ENCODE measurements around the gene DNAI1.
A peak's percentile ranks its signal among the peaks of the same experiment; 100 is the strongest.
"Not testable (repeated sequence)": the region's sequence is repeated elsewhere in the genome, so short reads cannot be mapped to it uniquely, and the experiment has no call there.

DNAI1 gene

DNA sequence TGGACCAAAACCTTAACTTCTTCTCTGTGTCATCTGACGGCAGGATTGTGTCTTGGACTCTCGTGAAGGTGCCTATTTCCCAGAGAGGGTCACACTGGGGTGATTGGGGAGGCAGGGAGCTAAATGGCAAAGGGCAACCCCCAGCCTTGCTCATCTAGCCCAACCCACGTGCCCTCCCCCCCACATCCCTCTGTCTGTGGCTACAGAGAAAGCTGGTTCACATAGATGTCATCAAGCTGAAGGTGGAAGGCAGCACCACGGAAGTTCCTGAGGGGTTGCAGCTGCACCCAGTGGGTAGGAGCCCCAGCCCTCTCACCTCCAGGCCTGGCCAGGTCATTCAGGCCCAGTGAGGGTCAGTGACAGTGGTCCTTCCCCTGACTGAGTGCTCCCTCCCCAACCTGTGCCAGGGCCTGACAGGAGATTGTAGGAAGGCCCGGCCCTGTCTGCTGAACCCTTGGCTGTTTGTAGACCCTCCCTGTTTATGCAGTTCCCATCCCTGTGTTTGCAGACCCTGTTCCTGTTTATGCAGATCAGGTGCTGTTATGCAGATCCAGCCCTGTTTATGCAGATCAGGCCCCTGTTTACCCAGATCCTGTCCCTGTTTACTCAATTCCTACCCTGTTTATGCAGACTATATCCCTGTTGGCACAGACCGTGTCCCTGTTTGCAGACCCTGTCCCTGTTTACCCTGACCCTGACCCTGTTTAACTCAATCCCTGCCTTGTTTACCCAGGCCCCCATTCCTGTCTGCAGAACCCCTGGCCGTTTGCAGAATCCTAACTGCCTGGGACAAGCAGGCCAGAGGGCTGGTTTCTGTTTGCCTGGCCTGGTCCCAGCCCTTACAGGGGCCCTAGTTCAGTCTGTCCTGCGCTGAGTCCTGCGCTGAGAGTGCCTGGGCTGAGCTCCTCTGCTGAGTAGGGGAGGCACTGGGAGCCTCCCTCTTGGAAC is 53.8 kb downstream of the DNAI1 start:
- DNase-seq (ENCODE audit: low read depth in 2 of 2) = no peak

DNA sequence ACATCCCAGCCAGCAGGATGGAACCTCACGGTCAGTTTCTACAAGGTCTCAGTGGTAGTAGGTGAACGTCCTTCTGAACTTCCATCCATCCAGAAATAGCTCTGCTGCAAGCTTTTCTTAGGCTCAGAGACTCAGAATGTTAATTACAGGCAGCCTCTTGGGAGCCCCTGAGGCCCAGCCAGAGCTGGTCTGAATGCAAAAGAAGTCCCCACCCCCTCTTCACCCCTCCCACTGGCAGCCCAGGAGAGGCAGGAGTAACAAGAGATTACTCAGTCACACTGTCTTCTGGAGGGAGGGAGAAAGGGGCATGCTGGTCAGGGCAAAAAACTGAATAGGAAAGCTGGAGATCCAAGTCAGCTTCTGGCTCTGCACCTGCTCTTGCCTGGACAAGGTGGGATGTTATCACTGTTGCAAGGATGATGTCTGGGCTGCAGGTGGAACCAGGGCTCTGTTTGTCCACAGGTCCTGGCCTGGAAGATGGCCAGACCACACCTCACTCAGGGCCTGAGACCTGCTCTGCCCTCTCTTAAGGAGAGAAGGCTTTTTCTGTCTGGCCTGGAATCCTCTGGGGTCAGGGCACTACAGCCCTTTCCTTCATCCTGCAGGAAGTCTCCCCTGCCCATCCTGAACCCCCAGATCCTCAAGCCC is 55.1 kb downstream of the DNAI1 start:
- DNase-seq (ENCODE audit: low read depth in 2 of 2) = no peak

DNA sequence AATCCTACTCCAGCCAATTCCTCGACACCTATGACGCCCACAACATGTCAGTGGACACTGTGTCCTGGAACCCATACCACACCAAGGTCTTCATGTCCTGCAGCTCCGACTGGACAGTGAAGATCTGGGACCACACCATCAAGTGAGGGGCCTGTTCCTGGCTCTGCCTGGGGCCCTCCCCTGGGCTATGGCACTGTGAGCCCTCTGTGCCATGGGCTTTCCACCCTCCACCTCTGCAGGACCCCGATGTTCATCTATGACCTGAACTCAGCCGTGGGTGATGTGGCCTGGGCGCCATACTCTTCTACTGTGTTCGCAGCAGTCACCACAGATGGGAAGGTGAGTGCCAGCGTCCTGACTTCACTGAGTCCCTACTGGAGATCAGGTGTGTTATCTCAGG is 55.8 kb downstream of the DNAI1 start:
- no peak for DNase-seq (ENCODE audit: low read depth in 2 of 2)

DNA sequence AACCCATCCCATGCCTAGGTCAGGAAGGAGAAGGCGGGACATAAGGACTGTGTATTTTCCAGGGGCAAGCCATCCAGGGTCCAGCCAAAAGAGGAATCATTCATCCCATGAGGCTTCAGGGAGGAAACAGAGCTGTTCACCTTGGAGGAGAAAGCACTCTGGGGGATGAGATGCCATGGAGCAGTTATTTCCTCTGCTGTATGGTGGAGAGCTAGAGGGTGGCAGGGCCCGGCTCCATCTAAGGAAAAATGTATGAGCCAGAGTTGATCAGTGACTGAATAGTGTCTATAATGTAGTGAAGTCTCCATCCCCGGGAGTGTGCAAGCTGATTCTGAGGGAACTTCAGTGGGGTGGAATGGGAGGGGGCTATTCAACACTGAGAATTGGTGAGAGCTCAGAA is 56.2 kb downstream of the DNAI1 start:
- no peak for DNase-seq (ENCODE audit: low read depth in 2 of 2)

DNA sequence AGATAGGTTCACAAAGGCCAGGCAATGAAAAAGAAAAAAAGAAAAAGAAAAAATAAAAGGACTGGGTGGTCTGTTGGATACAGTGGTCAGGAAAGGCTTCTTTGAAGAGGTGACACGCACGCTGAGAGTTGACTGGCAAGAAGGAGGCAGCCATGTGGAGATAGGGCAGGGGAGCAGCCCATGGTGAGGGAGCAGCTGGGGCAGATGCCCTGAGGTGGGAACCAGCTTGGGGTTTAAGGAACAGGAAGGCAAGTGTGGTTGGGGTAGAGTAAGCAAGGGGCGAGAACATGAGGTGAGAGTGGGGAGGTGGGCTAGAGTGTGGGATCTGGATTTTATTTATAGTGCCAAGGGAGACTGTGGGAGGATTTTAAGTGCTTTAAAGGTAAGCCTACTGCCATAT is 57.4 kb downstream of the DNAI1 start:
- no peak for DNase-seq (ENCODE audit: low read depth in 2 of 2)

DNA sequence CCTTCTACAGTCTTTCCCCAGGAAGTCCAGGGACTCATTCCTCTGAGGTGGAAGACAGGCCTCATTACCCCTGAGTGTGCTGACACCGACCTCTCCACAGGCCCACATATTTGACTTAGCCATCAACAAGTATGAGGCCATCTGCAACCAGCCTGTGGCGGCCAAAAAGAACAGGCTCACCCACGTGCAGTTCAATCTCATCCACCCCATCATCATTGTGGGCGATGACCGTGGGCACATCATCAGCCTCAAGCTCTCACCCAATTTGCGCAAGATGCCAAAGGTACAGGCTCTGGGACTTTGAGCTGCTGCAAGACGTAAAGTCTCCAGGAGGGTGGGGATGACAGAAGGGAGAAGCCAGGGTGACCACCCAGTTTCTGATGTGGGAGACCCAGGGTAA is 58.6 kb downstream of the DNAI1 start:
- DNase-seq (ENCODE audit: low read depth in 2 of 2) = no peak

DNA sequence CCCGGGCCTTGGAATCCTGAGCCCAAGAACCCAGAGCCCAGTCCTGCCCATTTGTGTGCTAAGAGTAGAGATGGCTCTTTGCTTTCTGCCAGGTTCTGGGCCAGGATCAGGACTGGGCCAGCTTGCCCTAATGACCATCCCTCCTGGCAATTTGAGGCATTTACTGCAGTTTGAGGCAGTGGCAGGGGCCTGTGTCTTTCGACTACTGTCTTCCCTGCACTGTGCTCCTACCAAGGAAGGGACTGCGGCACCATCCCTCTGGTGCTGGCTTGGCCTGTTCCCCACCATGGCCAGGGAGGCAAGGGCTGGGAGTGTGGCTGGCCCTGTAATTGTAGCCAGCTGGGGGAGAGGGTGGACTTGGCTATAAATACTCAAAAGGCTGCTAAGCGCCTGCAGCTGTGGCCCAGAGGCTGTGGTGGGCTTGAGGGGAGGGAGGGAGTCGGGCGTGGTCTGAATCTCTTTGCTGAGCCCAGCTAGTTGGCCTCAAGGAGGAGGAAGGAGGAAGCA is 59.6 kb downstream of the DNAI1 start:
- DNase-seq (ENCODE audit: low read depth in 2 of 2) = no peak

DNA sequence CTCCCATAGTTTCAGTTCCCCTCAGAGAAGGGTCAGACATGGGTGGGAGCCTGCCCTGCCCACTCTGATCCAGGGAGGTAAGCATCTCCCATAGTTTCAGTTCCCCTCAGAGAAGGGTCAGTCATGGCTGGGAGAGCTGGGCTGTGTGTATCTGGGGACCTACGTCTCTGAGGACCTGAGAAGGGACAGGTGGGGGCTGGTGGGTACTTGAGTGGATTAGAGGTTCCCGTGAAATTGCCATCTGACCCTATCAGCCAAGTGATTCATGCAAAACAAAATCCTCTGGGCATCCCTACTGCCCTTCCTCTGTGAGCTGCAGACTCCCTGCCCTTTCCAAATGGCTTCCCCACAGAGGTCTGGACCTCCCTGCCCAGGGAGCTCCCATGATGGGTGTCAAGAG is 60.3 kb downstream of the DNAI1 start:
- DNase-seq (ENCODE audit: low read depth in 2 of 2) = no peak

DNA sequence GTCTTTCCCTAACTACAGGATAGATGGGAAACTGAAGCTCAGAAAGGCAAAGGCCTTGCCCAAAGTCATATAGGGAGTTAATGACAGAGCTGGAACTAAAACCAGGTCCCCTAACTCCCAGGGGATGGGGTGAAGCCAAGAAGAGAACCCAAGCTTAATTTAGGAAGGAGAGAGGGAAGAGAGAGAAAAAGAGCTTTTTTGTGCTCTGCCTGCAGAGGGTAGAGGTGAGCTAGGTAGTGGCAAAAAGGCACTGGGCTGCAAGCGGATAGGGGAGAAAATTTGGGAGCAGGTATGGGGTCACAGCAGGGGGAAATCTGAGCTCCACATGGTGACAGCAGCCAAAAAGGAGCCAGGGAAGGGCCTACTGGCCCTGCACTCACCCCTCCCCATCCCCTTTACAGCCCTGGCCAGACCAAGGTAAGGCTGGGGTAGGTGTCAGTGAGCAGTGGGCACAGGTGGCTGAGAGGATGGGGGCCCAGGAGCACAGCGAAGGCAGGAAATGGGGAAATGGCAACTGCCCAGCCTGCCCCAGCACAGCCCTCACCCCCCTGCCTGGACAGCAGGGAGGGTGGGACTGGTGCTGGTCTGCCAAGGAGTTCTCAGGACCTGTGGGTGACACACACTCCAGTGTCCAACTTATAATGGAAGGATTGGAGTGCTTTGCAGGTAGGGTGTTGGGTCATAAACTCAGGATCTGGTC is 60.9 kb downstream of the DNAI1 start:
- no peak for DNase-seq (ENCODE audit: low read depth in 2 of 2)

DNA sequence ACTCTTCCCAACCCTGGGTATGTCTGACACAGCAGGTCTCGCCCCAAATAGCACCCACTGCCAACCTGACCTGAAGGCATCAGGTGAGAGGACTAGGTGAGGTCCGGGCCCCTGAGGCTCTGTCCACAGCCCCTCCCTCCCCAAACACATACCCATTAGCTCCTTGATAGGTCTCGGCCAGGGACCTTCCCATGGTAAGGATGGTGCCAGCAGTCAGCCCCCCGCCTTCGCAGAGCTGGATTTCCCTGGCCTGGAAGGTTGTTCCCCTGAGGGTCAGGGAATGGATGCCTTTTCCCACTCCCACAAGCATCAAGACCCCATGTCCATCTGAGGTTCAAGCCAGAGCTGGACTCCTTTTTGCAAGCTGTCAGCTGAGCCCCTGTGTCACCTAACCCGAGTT is 61.5 kb downstream of the DNAI1 start:
- no peak for DNase-seq (ENCODE audit: low read depth in 2 of 2)

DNA sequence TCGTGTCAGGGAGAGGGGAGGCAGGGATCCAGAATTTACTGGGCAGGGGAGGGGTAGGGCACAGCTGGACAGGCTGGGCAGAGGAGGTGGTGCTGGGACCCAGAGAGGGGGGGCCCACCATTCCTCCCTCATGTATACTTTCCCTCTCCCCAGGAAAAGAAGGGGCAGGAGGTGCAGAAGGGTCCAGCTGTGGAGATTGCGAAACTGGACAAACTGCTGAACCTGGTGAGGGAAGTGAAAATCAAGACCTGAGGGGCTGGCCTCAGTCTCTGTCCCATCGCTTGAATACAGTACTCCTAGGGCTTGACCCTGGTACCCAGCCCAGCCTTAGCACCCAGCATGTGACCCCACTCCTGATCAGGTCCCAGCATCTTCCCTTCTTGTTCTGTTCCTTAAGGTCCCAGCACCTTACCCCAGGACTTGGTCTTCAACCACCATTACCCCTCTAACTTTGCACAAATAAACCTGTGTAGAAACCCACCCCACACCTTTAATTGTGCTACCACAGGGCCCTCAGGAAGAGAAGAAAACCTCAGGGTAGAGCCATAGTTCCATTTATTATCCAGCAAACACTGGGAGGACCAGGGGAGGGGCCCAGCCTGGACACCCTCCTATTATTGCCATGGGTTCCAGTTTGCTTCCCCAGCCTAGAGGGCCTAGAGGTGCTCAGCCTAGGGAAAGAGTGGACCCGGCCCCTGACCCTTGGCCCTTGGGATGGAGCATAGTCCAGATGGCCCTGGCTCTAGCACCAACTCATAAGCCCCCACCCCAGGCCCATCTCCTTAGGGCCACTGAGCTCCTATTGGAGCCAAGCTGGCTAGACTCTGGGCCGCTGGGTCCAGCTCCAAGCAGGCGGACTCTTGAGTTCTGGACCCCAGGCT is 62.1 kb downstream of the DNAI1 start:
- no peak for DNase-seq (ENCODE audit: low read depth in 2 of 2)

DNA sequence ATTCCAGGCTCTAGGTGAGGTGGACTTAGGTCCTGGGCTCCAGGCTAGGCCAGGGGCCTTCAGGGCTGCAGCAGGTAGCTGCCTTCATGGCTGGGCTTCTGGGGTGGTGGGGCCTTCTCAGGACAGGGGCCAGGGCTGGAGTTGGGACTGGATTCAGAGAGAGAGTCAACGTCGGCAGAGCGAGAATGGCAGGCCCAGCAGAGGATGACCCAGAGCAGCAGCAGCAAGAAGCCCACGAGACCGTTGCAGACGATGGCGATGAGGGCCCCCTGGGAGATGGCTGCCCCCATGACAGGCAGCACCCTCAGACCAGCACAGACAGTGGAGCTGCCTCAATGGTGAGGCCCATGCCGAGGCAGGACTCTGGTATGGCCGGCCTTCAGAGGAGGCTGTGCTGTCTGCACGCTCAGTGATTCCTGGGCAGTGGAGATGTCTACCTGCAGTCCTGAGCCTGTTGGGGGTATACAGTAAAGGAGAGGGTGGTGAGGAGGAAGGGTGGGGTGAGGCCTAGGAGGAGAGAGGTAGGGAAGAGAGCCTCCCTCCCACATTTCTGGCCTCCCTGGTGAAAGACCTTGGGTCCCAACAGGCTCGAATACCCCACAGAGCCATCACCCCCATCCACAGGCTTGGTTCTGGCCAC is 62.9 kb downstream of the DNAI1 start:
- DNase-seq (ENCODE audit: low read depth in 2 of 2) = no peak

DNA sequence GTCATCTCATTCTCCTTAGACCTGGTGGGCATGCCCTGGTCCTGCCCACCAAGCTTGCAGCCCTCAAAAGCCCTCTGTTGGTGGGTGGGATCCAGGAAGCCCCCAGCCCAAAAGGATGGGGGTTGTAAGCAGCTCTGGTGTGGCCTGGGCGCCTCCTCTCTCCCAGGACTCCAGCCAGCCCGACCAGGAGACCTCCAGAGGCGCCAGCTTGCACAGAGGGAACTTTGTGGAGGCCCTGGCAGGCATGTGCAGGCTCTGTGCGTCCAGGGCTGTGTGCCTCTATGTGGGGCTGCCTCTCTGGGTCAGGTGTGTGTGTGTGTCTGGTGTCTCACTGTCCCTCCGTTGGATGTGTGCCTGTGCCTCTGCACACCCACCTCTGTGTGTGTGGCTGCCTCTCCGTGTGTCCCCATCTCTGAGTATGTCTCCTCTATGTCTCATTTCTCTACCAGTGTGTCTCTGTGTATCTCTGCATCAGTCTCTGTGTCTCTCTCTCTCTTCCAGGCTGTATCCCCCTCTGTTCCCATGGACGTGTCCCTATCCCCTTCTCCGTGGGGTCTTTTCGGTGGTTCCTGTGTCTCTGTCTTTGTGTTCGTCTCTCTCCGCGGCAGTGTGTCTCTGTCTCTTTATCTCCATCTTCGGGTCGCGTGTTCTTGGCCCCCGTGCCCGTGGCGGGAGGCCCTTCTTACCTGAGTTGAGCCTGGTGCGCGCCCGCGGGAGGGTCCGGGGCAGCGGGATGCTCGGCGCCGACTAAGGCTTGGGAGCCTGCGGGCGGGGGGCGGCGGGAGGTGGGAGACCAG is 63.7 kb downstream of the DNAI1 start:
- no peak for DNase-seq (ENCODE audit: low read depth in 2 of 2)

DNA sequence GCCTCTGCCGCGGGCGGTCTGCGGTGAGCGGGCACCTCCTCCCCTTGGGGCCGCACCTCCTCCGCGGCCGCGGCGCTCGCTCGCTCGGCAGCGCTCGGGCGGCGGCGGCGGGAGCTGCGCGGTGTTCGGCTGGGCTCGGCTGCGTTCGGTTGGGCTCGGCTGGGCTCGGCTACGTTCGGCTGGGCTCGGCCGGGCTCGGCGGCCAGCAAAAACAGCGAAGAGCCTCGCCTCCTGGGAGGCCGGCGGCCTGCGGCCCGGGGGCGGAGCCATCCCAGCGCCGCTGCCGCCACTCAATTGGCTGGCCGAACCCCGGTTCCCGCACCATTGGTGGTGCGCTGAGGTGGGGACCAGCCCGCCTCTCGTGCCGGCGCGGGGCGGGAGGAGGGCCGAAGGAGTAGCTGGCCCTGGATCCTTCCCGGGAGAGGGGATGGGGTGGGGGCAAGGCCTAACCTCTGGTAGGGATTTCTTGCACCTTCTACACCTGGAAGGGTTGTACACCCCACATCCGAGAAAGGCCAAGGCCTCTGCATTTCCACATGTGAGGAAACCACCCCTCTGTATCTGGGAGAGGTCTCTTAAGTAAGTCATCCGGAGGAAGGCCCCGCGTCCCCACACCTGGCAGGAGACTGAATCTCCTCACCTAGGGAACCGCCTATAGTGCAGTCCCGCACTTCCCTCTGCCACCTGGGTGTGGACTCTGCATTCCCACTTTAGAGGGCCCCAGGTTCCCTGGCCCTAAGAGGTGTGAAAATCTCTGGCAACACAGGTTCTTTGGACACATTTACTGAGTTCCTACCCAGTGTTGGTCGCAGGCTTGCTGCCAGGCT is 64.6 kb downstream of the DNAI1 start, which contains the start of gene ENHO:
Gene ENHO, minus strand, starts transcription at position 20 of the 827 bp plus-strand sequence. CDS start 1,295 bp downstream, outside the sequence.
- peak; percentile 79 to 83 for DNase-seq (ENCODE audit: low read depth in 2 of 2)

DNA sequence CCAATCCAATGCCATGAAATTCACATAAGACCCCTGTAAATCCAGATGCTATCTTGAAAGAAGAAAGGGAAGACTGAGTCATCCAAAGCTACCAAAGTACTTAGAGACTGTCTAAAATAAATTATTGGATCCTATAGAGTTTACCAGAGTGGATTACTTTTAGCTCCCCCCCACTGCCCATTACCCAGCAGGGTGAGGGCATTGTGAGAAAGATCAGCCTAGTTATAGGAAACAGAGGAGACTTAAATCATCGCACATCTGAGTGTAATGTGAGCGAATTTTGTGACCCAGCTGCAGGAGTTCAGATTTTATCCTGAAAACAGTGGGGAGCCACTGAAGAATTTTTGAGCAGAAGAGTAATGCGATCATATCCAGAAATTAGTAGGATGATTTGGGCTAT is 65.7 kb downstream of the DNAI1 start:
- no peak for DNase-seq (ENCODE audit: low read depth in 2 of 2)

DNA sequence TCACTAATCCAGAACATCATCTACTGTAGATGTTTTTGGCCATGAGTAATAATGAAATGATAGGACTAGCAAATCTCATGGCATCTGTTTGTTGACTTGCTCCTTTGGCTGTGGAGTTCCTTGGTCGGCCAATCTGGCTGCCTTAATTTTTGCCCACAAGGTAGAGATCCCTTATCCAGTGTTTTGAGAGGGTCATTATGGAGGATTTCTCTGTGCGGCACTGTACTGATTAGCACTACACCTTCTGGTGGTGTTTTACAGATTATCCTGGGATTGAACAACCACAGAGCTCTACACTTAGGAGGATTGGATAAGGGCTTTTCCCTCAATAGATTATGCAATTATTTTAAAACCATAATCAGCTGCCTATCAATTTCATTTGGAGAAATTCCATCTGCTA is 67.4 kb downstream of the DNAI1 start:
- no peak for DNase-seq (ENCODE audit: low read depth in 2 of 2)

DNA sequence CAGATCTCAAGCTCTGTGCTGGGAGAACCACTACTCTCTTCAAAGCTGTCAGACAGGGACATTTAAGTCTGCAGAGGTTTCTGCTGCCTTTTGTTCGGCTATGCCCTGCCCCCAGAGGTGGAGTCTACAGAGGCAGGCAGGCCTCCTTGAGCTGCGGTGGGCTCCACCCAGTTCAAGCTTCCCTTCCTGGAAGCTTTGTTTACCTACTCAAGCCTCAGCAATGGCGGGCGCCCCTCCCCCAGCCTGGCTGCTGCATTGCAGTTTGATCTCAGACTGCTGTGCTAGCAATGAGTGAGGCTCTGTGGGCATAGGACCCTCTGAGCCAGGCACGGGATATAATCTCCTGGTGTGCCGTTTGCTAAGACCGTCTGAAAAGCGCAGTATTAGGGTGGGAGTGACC is 73.4 kb downstream of the DNAI1 start:
- DNase-seq (ENCODE audit: low read depth in 2 of 2) = not testable (repeated sequence)

DNA sequence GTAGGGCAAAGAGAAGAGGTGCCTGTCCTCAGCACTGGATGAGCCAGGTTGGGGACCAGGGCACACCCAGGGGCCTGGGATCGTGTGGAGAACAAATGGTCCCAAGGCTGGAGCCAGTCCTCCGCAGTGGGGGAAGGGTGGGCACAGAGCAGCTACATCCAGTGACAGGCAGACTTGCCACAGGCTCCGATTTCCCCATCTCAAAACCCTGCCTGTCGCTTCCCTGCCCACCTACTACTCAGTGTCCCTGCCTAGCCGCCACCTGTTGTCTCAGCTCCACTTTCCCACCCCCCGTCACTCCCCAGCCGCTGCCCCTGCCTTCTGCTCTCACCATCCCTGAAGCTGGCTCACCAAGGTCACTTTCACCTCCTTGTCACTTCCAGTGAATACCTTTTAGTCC is 78.1 kb downstream of the DNAI1 start:
- no peak for DNase-seq (ENCODE audit: low read depth in 2 of 2)

DNA sequence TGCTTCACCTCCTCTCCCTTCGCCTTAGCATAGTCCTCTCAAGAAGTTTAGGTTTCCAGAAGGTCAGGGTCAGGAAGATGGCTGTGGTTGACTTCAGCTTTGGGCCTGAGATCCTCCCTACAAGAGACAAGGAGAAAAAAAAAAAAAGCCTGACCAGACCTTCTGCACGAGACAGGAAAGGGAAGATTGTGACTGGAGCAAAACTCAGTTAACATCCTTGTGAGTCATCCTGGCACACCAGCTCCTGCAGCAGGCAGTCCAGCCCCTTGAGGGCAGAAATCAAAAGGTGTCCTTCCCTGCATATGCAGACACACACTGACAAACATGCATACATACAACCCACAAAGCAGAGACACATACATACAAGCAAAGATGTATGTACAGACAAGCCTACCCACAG is 82.2 kb downstream of the DNAI1 start:
- DNase-seq (ENCODE audit: low read depth in 2 of 2) = no peak
